ENCODE data around the gene TMEM178B. TPM values are rescaled to one million over a fixed set of nuclear protein-coding genes. Genes with fewer than 3 reads are reported as not detected.
A peak's percentile ranks its signal among the peaks of the same experiment; 100 is the strongest.

TMEM178B gene
- total RNA-seq, 1 donor from 2014 or later, result 49.8 TPM

- Mint-ChIP-seq H3K9me3 (ENCODE audit: unreplicated experiment) (peaks cover 3% of the 10 kb centered on the region), H3K27ac (ENCODE audit: unreplicated experiment) (no peak overlapping the region), H3K4me3 (ENCODE audit: unreplicated experiment) (no peak overlapping the region), H3K36me3 (ENCODE audit: unreplicated experiment) (peaks cover 6% of the 10 kb centered on the region), H3K4me1 (ENCODE audit: low read depth, unreplicated experiment) (peaks cover 5% of the 10 kb centered on the region), H3K27me3 (ENCODE audit: unreplicated experiment) (peaks cover 2% of the 10 kb centered on the region)
- no peak for TF ChIP-seq CTCF (IDR thresholded peaks at IDR 0.05; ENCODE audit: partially characterized antibody, unreplicated experiment)
- no peak for DNase-seq
Measured at GRCh38 chr7:141477865-141478264, 404.0 kb downstream of the TMEM178B start.

GRCh38 chr7:141478845-141479244, 405.0 kb downstream of the TMEM178B start:
- H3K4me3 Mint-ChIP-seq (ENCODE audit: unreplicated experiment), result no peak overlapping the region
- TF ChIP-seq CTCF (IDR thresholded peaks at IDR 0.05; ENCODE audit: partially characterized antibody, unreplicated experiment), result no peak
- DNase-seq, result no peak
- H3K27me3 Mint-ChIP-seq (ENCODE audit: unreplicated experiment), result peaks cover 2% of the 10 kb centered on the region
- peaks cover 6% of the 10 kb centered on the region for H3K36me3 Mint-ChIP-seq (ENCODE audit: unreplicated experiment)
- peaks cover 3% of the 10 kb centered on the region for H3K9me3 Mint-ChIP-seq (ENCODE audit: unreplicated experiment)
- no peak overlapping the region for H3K27ac Mint-ChIP-seq (ENCODE audit: unreplicated experiment)
- H3K4me1 Mint-ChIP-seq (ENCODE audit: low read depth, unreplicated experiment), result peaks cover 5% of the 10 kb centered on the region

GRCh38 chr7:141480953-141481352, 407.1 kb downstream of the TMEM178B start:
- peaks cover 2% of the 10 kb centered on the region for H3K27me3 Mint-ChIP-seq (ENCODE audit: unreplicated experiment)
- H3K9me3 Mint-ChIP-seq (ENCODE audit: unreplicated experiment), result peaks cover 1% of the 10 kb centered on the region
- peak; percentile 19 for DNase-seq
- no peak overlapping the region for H3K4me3 Mint-ChIP-seq (ENCODE audit: unreplicated experiment)
- no peak overlapping the region for H3K27ac Mint-ChIP-seq (ENCODE audit: unreplicated experiment)
- H3K4me1 Mint-ChIP-seq (ENCODE audit: low read depth, unreplicated experiment), result peaks cover 5% of the 10 kb centered on the region
- H3K36me3 Mint-ChIP-seq (ENCODE audit: unreplicated experiment), result peaks cover 6% of the 10 kb centered on the region
- TF ChIP-seq CTCF (IDR thresholded peaks at IDR 0.05; ENCODE audit: partially characterized antibody, unreplicated experiment), result no peak

- Mint-ChIP-seq H3K9me3 (ENCODE audit: unreplicated experiment) (peaks cover 1% of the 10 kb centered on the region), H3K4me1 (ENCODE audit: low read depth, unreplicated experiment) (peaks cover 5% of the 10 kb centered on the region), H3K4me3 (ENCODE audit: unreplicated experiment) (no peak overlapping the region), H3K27me3 (ENCODE audit: unreplicated experiment) (peaks cover 2% of the 10 kb centered on the region), H3K27ac (ENCODE audit: unreplicated experiment) (no peak overlapping the region), H3K36me3 (ENCODE audit: unreplicated experiment) (peaks cover 3% of the 10 kb centered on the region)
- no peak for TF ChIP-seq CTCF (IDR thresholded peaks at IDR 0.05; ENCODE audit: partially characterized antibody, unreplicated experiment)
- DNase-seq, result no peak
Measured at GRCh38 chr7:141481971-141482370, 408.1 kb downstream of the TMEM178B start.

- TF ChIP-seq CTCF (IDR thresholded peaks at IDR 0.05; ENCODE audit: partially characterized antibody, unreplicated experiment), result no peak
- no peaks in the 10 kb centered on the region for H3K36me3 Mint-ChIP-seq (ENCODE audit: unreplicated experiment)
- peaks cover 2% of the 10 kb centered on the region for H3K4me1 Mint-ChIP-seq (ENCODE audit: low read depth, unreplicated experiment)
- no peak overlapping the region for H3K4me3 Mint-ChIP-seq (ENCODE audit: unreplicated experiment)
- H3K27me3 Mint-ChIP-seq (ENCODE audit: unreplicated experiment), result peaks cover 2% of the 10 kb centered on the region
- no peak overlapping the region for H3K27ac Mint-ChIP-seq (ENCODE audit: unreplicated experiment)
- peaks cover 1% of the 10 kb centered on the region for H3K9me3 Mint-ChIP-seq (ENCODE audit: unreplicated experiment)
- DNase-seq, result no peak
Measured at GRCh38 chr7:141483044-141483443, 409.2 kb downstream of the TMEM178B start.

Measured in glutamatergic neuron (in vitro differentiated cells).